Cardiac muscle cell (in vitro differentiated cells and primary cell): Measurements from ENCODE around the gene TARS3. TPM values are rescaled to one million over a fixed set of nuclear protein-coding genes. Genes with fewer than 3 reads are reported as not detected.

Experiments used
- DNase-seq, 2 donors: peaks; one replicate each; pipeline versions ENCODE4 v3.0.0 to v3.0.0-alpha.2; 2010 to 2017; ENCODE audit warnings: low read depth in 1 of 2, low spot score in 1 of 2
- H3K27ac ChIP-seq: fragments of 200-600 bp; sonication (generic); 2 replicates; pipeline ENCODE4 v1.5.1; 2016
- H3K27me3 ChIP-seq: fragments of 200-600 bp; sonication (generic); 2 replicates; pipeline ENCODE4 v1.6.0; 2016; ENCODE audit warnings: control low read depth
- H3K36me3 ChIP-seq: fragments of 200-600 bp; sonication (generic); 2 replicates; pipeline ENCODE4 v1.5.1; 2016; ENCODE audit warnings: control low read depth
- H3K4me1 ChIP-seq: fragments of 200-600 bp; sonication (generic); 2 replicates; pipeline ENCODE4 v1.8.1; 2017; ENCODE audit warnings: low read depth, mild to moderate bottlenecking, mixed run types
- H3K4me3 ChIP-seq: fragments of 200-600 bp; sonication (generic); 2 replicates; pipeline ENCODE4 v1.5.1; 2016; ENCODE audit warnings: mild to moderate bottlenecking
- H3K9me3 ChIP-seq: fragments of 200-600 bp; sonication (generic); 2 replicates; pipeline ENCODE4 v1.5.1; 2017; ENCODE audit warnings: low read depth, mild to moderate bottlenecking, control low read depth
- polyA plus RNA-seq: library from polyadenylated mRNA; unstranded; fragments of >200 nt; fragmentation: Nextera tagmentation; extraction: Ambion mirVana; gene quantifications from 2 replicates; pipeline ENCODE4 v1.2.1, GENCODE V29; 2016
- total RNA-seq: library from RNA; depleted of rRNA; stranded (reverse); fragments of >200 nt; gene quantifications from 2 replicates; pipeline ENCODE4 v1.2.3, GENCODE V29; 2016
- TF ChIP-seq, protein P1 (sequence below): IDR thresholded peaks from 2 replicates; pipeline ENCODE4 v1.5.1; 2012; ENCODE audit warnings: low read depth, mild to moderate bottlenecking, low read length

Gene TARS3
- total and polyA plus RNA-seq, 2 experiments from 2014 or later = 32.3 to 47.6 TPM

DNA sequence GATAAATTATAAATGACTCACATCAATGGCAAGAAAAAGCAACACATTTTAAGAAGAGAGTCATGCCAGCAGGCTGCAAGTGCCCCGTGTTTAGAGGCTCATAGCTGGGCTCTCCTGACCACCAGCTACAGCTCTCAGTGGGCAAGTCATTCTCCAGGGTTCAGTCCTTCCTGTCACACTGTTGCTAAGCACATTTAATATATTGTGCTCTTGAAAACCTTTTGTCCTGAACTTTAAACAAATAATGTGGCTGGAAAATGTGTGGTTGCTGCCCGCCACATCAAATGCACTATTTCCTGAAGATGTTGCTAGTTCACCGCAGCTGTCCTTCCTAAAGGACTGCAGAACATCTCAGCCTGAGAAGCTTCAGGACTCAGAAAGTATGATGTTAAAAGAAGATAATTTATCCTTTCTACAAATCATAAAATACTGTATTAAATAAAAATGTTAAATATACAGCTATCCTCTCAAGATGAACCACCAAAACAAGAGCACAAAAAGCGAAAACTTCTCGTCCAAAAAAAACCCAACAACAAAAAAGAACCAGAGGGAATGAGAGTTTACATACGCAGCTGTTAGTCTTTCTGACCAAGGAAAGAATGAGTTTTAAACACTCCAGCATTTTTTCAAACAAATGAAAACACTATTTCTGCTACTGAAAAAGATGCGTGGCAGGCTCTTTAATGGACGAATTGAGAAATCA lies 951 bp downstream of the TARS3 start:
- Histone ChIP-seq H3K27me3 (no peaks in the 10 kb centered on the region), H3K4me3 (peak overlapping the region; percentile 63), H3K27ac (peak overlapping the region; percentile 93), H3K9me3 (no peaks in the 10 kb centered on the region), H3K36me3 (peaks cover 20% of the 10 kb centered on the region), H3K4me1 (no peaks in the 10 kb centered on the region)
- TF ChIP-seq, protein P1, sequence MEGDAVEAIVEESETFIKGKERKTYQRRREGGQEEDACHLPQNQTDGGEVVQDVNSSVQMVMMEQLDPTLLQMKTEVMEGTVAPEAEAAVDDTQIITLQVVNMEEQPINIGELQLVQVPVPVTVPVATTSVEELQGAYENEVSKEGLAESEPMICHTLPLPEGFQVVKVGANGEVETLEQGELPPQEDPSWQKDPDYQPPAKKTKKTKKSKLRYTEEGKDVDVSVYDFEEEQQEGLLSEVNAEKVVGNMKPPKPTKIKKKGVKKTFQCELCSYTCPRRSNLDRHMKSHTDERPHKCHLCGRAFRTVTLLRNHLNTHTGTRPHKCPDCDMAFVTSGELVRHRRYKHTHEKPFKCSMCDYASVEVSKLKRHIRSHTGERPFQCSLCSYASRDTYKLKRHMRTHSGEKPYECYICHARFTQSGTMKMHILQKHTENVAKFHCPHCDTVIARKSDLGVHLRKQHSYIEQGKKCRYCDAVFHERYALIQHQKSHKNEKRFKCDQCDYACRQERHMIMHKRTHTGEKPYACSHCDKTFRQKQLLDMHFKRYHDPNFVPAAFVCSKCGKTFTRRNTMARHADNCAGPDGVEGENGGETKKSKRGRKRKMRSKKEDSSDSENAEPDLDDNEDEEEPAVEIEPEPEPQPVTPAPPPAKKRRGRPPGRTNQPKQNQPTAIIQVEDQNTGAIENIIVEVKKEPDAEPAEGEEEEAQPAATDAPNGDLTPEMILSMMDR = no peak
- peak in 1 of 2 donors; percentile 17 for DNase-seq

- no peaks in the 10 kb centered on the region for H3K9me3 ChIP-seq
- no peak overlapping the region for H3K4me3 ChIP-seq
- H3K4me1 ChIP-seq = no peaks in the 10 kb centered on the region
- H3K36me3 ChIP-seq = peaks cover 38% of the 10 kb centered on the region
- DNase-seq = no peak
- H3K27ac ChIP-seq = no peak overlapping the region
- no peaks in the 10 kb centered on the region for H3K27me3 ChIP-seq
- TF ChIP-seq, protein P1 = no peak
Measured at GRCh38 chr15:101718896-101719295, 5.4 kb downstream of the TARS3 start.

DNA sequence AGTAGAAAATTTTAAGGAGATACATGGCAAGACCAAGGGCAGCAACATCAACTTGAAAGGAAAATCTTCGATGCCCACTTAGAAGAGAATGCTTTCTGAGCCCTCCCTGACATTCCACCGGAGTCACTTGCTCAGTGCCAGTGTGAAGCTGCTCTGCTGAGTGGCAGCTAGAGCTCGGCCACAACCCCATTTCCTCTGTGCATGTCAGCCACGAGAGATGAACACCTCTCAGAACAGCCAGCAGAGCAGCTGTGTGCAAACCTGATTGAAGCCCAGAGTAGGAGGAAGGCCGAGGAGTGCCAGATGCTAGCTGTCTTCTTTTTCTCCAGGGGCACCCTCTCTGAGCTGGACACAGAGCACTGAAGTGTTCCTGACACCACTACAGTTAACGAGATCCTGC lies 12.2 kb downstream of the TARS3 start:
- no peak for DNase-seq
- Histone ChIP-seq H3K36me3 (peaks cover 63% of the 10 kb centered on the region), H3K27me3 (no peaks in the 10 kb centered on the region), H3K4me1 (no peaks in the 10 kb centered on the region), H3K9me3 (no peaks in the 10 kb centered on the region), H3K4me3 (no peak overlapping the region), H3K27ac (no peak overlapping the region)
- TF ChIP-seq, protein P1 = no peak

DNA sequence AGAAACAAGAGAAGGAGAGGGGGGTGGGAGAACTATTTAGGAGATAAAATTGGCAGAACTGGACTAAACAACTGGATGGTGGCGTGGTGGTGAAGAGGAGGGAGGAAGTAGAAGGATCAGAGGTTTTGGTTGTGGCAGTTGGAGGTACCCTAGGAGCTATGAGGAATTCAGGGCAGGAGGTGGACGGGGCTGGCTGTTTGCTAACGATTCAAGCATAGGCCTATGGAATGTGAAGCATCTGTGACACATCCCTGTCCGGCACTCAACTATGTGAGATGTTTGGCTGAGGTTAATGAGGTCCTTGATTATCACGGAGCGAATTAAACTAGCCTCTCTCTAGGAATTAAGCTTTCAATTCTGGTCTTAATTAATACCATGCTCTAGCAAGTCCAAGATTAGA lies 13.5 kb downstream of the TARS3 start:
- Histone ChIP-seq H3K36me3 (peaks cover 66% of the 10 kb centered on the region), H3K4me1 (no peaks in the 10 kb centered on the region), H3K27me3 (no peaks in the 10 kb centered on the region), H3K27ac (no peak overlapping the region), H3K9me3 (no peaks in the 10 kb centered on the region), H3K4me3 (no peak overlapping the region)
- DNase-seq = peak in 1 of 2 donors; percentile 32
- TF ChIP-seq, protein P1 = no peak

- Histone ChIP-seq H3K4me1 (no peaks in the 10 kb centered on the region), H3K27ac (no peak overlapping the region), H3K36me3 (peaks cover 69% of the 10 kb centered on the region), H3K27me3 (no peaks in the 10 kb centered on the region), H3K4me3 (no peak overlapping the region), H3K9me3 (no peaks in the 10 kb centered on the region)
- TF ChIP-seq, protein P1 = no peak
- DNase-seq = no peak
Measured at GRCh38 chr15:101709466-101709865, 14.8 kb downstream of the TARS3 start.
